ENCODE results near the gene TSHZ2.

GRCh38 chr20:53402233-53403005 is 430.3 kb downstream of the TSHZ2 start:
- no peak for TF ChIP-seq CTCF (IDR thresholded peaks at IDR 0.05; ENCODE audit: poor library complexity)
- no peak for TF ChIP-seq EZH2 (IDR thresholded peaks at IDR 0.05; ENCODE audit: borderline replicate concordance)
